ENCODE results near the gene IER5L. TPM values are rescaled to one million over a fixed set of nuclear protein-coding genes. Genes with fewer than 3 reads are reported as not detected.

IER5L gene
- total and polyA plus RNA-seq, 9 of the 15 experiments (the other 6 are each of a cell fraction or from before 2014, with no cell fraction given), result 0.14 to 11.9 (median 0.52) TPM

- no TSS peak for BruUV-seq (replicated peaks)
- under 1% methylated on average over 25 of the region's 56 CpGs for WGBS (ENCODE audit: insufficient coverage, low coverage, missing lambda C conversion rate)
- intact Hi-C loops (cut with micrococcal nuclease) (loop anchor here (5.0 to 10.0 kb wide), 3 partner anchors 80 to 227 kb away; no protein-coding TSS in a partner anchor), in situ Hi-C loops (cut with MboI) (loop anchor here (10.0 kb wide), 2 partner anchors 237 to 307 kb away; no protein-coding TSS in a partner anchor)
- Histone ChIP-seq H3K27me3 (ENCODE audit: control insufficient read depth in 2 of 2, insufficient read depth in 2 of 2, low read length in 2 of 2) (peaks cover 8 to 13% of the 10 kb centered on the region in 2 experiments; a peak in 4 of 5 replicates), H2AFZ (ENCODE audit: low read depth, low read length) (peak overlapping the region; percentile 86), H3K9me3 (replicated peaks; ENCODE audit: control insufficient read depth, insufficient read depth, low read depth, low read length) (no peaks in the 10 kb centered on the region), H3K4me3 (peak overlapping the region; percentile 61), H3K9ac (ENCODE audit: insufficient read depth in 1 of 2, low read depth in 2 of 2, low read length in 2 of 2) (peak overlapping the region; percentile 19 to 94; a peak in 3 of 4 replicates), H3K4me2 (ENCODE audit: insufficient read depth, low read length) (peak overlapping the region; percentile 81; the same call in 1 of the 2 replicates), H3K9me1 (ENCODE audit: control insufficient read depth, insufficient read depth, low read length) (no peaks in the 10 kb centered on the region), H4K20me1 (replicated peaks; ENCODE audit: control insufficient read depth, insufficient read depth, low read length) (no peaks in the 10 kb centered on the region), H3K79me2 (ENCODE audit: control insufficient read depth, insufficient read depth, low read length) (peaks cover 6% of the 10 kb centered on the region; the same call in 2 of the 3 replicates), H3K4me1 (replicated peaks in 1 of 2; ENCODE audit: control insufficient read depth in 2 of 2, insufficient read depth in 2 of 2, low read length in 2 of 2) (peaks cover 16 to 63% of the 10 kb centered on the region in 2 experiments; a peak in 4 of 5 replicates), H3K36me3 (ENCODE audit: control insufficient read depth, insufficient read depth, low read length) (no peaks in the 10 kb centered on the region), H3K27ac (ENCODE audit: extremely low read depth, low read depth, low read length) (peak overlapping the region; percentile 49; the same call in 1 of the 3 replicates)
- ATAC-seq, result no peak
- DNase-seq (ENCODE audit: extremely low read depth in 1 of 4, low spot score in 3 of 4), result peak in 3 of 4 experiments; percentile 52 to 55 (median 53)
- ChIA-PET CTCF (ENCODE audit: low intra/inter-chr PET ratio) (no interaction called here), POLR2A (interaction anchor here (0.5 to 2.2 kb wide), 15 partner anchors 10 to 418 kb away, joined by 3 to 14 read pairs (median 4); no protein-coding TSS in a partner anchor)
- TF ChIP-seq FOXM1 (IDR thresholded peaks at IDR 0.05; ENCODE audit: low read depth), result no peak
- TF ChIP-seq FOXM1 (CRISPR knock-in tag; IDR thresholded peaks at IDR 0.05; ENCODE audit: low read depth), result 0 out of 2 replicates have a peak, but pooled peaks have one; percentile 15
- TF ChIP-seq HDAC1 (IDR thresholded peaks at IDR 0.05), result no peak
- no peak for TF ChIP-seq ZNF668 (CRISPR knock-in tag; IDR thresholded peaks at IDR 0.05)
- TF ChIP-seq NONO (IDR thresholded peaks at IDR 0.05; ENCODE audit: low read depth in 2 of 2, low read length in 1 of 2), result 0 out of 4 replicates have a peak, but pooled peaks of 1 of the 2 experiments have one; percentile 47
- no peak for TF ChIP-seq MYNN (IDR thresholded peaks at IDR 0.05)
- TF ChIP-seq MYNN (CRISPR knock-in tag; IDR thresholded peaks at IDR 0.05), result no peak
- no peak for TF ChIP-seq ZNF76 (CRISPR knock-in tag; IDR thresholded peaks at IDR 0.05; ENCODE audit: borderline replicate concordance)
- TF ChIP-seq HNRNPLL (IDR thresholded peaks at IDR 0.05; ENCODE audit: low read depth, low read length, poor library complexity, severe bottlenecking), result no peak
- no peak for TF ChIP-seq ZNF586 (CRISPR knock-in tag; conservative IDR thresholded peaks at IDR 0.05)
- peak; percentile 46 for TF ChIP-seq RBBP5 (IDR thresholded peaks at IDR 0.05; ENCODE audit: borderline replicate concordance, insufficient read depth, low read length, poor library complexity, severe bottlenecking)
- TF ChIP-seq SUPT5H (IDR thresholded peaks at IDR 0.05), result no peak
- TF ChIP-seq SMAD2 (IDR thresholded peaks at IDR 0.05; ENCODE audit: low read depth, low read length), result no peak
- TF ChIP-seq TAF7 (tag; IDR thresholded peaks at IDR 0.05), result no peak
- no peak for TF ChIP-seq CHD2 (IDR thresholded peaks at IDR 0.05; ENCODE audit: low read depth, low read length)
- TF ChIP-seq GABPB1 (CRISPR knock-in tag; IDR thresholded peaks at IDR 0.05), result no peak
- no peak for TF ChIP-seq HMGN3 (IDR thresholded peaks at IDR 0.05; ENCODE audit: borderline replicate concordance, extremely low read depth, insufficient read length, low read depth, low read length)
- TF ChIP-seq ATF2 (CRISPR knock-in tag; IDR thresholded peaks at IDR 0.05), result no peak
- TF ChIP-seq, protein P1, sequence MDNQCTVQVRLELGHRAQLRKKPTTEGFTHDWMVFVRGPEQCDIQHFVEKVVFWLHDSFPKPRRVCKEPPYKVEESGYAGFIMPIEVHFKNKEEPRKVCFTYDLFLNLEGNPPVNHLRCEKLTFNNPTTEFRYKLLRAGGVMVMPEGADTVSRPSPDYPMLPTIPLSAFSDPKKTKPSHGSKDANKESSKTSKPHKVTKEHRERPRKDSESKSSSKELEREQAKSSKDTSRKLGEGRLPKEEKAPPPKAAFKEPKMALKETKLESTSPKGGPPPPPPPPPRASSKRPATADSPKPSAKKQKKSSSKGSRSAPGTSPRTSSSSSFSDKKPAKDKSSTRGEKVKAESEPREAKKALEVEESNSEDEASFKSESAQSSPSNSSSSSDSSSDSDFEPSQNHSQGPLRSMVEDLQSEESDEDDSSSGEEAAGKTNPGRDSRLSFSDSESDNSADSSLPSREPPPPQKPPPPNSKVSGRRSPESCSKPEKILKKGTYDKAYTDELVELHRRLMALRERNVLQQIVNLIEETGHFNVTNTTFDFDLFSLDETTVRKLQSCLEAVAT (IDR thresholded peaks at IDR 0.05), result no peak
- no peak for TF ChIP-seq ZNF184 (CRISPR knock-in tag; IDR thresholded peaks at IDR 0.05)
- TF ChIP-seq ZNF354B (CRISPR knock-in tag; IDR thresholded peaks at IDR 0.05), result no peak
- no peak for FAIRE-seq
Measured at GRCh38 chr9:129177443-129177790, 644 bp downstream of the IER5L start.

Data from K562 (cell line).